Mesothelial cell of epicardium (in vitro differentiated cells): ENCODE data around the gene VWA5B1. TPM values are rescaled to one million over a fixed set of nuclear protein-coding genes. Genes with fewer than 3 reads are reported as not detected.

ENCODE experiments used
- DNase-seq, 2 experiments: peaks; one replicate each; pipeline ENCODE4 v3.0.0; 2021; ENCODE audit warnings: low spot score in 2 of 2; ENCODE audit not compliant: unreplicated experiment in 2 of 2
- H3K27ac Mint-ChIP-seq: 2 replicates; pipeline ENCODE4 v1.8.0; 2021; ENCODE audit warnings: mixed read lengths
- H3K27me3 Mint-ChIP-seq: 2 replicates; pipeline ENCODE4 v1.8.0; 2021; ENCODE audit warnings: low read depth, mixed read lengths
- H3K36me3 Mint-ChIP-seq: 2 replicates; pipeline ENCODE4 v1.8.0; 2021; ENCODE audit warnings: mixed read lengths
- H3K4me1 Mint-ChIP-seq: 2 replicates; pipeline ENCODE4 v1.8.0; 2021; ENCODE audit warnings: mixed read lengths
- H3K4me3 Mint-ChIP-seq: 2 replicates; pipeline ENCODE4 v1.8.0; 2021; ENCODE audit warnings: mild to moderate bottlenecking, moderate library complexity, mixed read lengths
- H3K9me3 Mint-ChIP-seq: 2 replicates; pipeline ENCODE4 v1.8.0; 2021; ENCODE audit warnings: mixed read lengths
- CTCF ChIP-seq: fragments of 200-600 bp; sonication (generic); IDR thresholded peaks from one replicate; pipeline ENCODE4 v1.5.0; 2021; ENCODE audit warnings: antibody characterized with exemption; ENCODE audit not compliant: unreplicated experiment
- total RNA-seq: library from RNA; stranded (reverse); gene quantifications from 3 replicates; pipeline ENCODE4 v1.2.1, GENCODE V29; 2021

The VWA5B1 gene
- total RNA-seq, 1 donor from 2014 or later: 0.25 TPM

- TF ChIP-seq CTCF: no peak
- Mint-ChIP-seq H3K36me3 (no peaks in the 10 kb centered on the region), H3K27ac (no peak overlapping the region), H3K4me3 (no peak overlapping the region), H3K9me3 (no peaks in the 10 kb centered on the region), H3K4me1 (peaks cover 4% of the 10 kb centered on the region), H3K27me3 (peaks cover 55% of the 10 kb centered on the region)
- DNase-seq: no peak
Observed at GRCh38 chr1:20252587-20252986, 38.1 kb upstream of the VWA5B1 start.

- no peak overlapping the region for H3K27ac Mint-ChIP-seq
- no peak overlapping the region for H3K4me3 Mint-ChIP-seq
- DNase-seq: no peak
Observed at GRCh38 chr1:20255666-20256065, 35.0 kb upstream of the VWA5B1 start.

GRCh38 chr1:20259646-20260045, 31.0 kb upstream of the VWA5B1 start:
- no peak for DNase-seq
- Mint-ChIP-seq H3K4me1 (peaks cover 4% of the 10 kb centered on the region), H3K9me3 (no peaks in the 10 kb centered on the region), H3K4me3 (no peak overlapping the region), H3K36me3 (no peaks in the 10 kb centered on the region), H3K27me3 (peaks cover 65% of the 10 kb centered on the region), H3K27ac (no peak overlapping the region)
- no peak for TF ChIP-seq CTCF

More at GRCh38 chr1:20255666-20256065, 35.0 kb upstream of the VWA5B1 start:
- peaks cover 50% of the 10 kb centered on the region for H3K27me3 Mint-ChIP-seq
- no peak for TF ChIP-seq CTCF
- H3K9me3 Mint-ChIP-seq: no peaks in the 10 kb centered on the region
- H3K36me3 Mint-ChIP-seq: no peaks in the 10 kb centered on the region
- H3K4me1 Mint-ChIP-seq: peaks cover 4% of the 10 kb centered on the region

GRCh38 chr1:20261095-20261494, 29.6 kb upstream of the VWA5B1 start:
- no peak for DNase-seq
- Mint-ChIP-seq H3K4me3 (no peak overlapping the region), H3K27ac (no peak overlapping the region), H3K27me3 (peaks cover 59% of the 10 kb centered on the region), H3K9me3 (no peaks in the 10 kb centered on the region), H3K36me3 (no peaks in the 10 kb centered on the region), H3K4me1 (peaks cover 7% of the 10 kb centered on the region)
- no peak for TF ChIP-seq CTCF

- Mint-ChIP-seq H3K4me1 (peaks cover 7% of the 10 kb centered on the region), H3K36me3 (no peaks in the 10 kb centered on the region), H3K4me3 (no peak overlapping the region), H3K27me3 (peaks cover 47% of the 10 kb centered on the region), H3K27ac (no peak overlapping the region), H3K9me3 (no peaks in the 10 kb centered on the region)
- no peak for TF ChIP-seq CTCF
- DNase-seq: no peak
Observed at GRCh38 chr1:20262810-20263534, 27.7 kb upstream of the VWA5B1 start.

- Mint-ChIP-seq H3K27me3 (peaks cover 55% of the 10 kb centered on the region), H3K4me3 (no peak overlapping the region), H3K4me1 (peaks cover 2% of the 10 kb centered on the region), H3K9me3 (peaks cover 4% of the 10 kb centered on the region), H3K27ac (no peak overlapping the region), H3K36me3 (no peaks in the 10 kb centered on the region)
- no peak for DNase-seq
- TF ChIP-seq CTCF: no peak
Observed at GRCh38 chr1:20265250-20265649, 25.4 kb upstream of the VWA5B1 start.
